Measurements from ENCODE around the gene LARP1. TPM values are rescaled to one million over a fixed set of nuclear protein-coding genes. Genes with fewer than 3 reads are reported as not detected.
"Not testable (repeated sequence)": the region's sequence is repeated elsewhere in the genome, so short reads cannot be mapped to it uniquely, and the experiment has no call there.

LARP1 gene
- total RNA-seq, 1 experiment from 2014 or later = 100.0 TPM

- not testable (repeated sequence) for H3K27ac ChIP-seq, H3K27me3 ChIP-seq
Observed at GRCh38 chr5:154750641-154751040, 4.5 kb upstream of the LARP1 start.

GRCh38 chr5:154751854-154752253 is 3.3 kb upstream of the LARP1 start:
- DNase-seq = no peak
- Histone ChIP-seq H3K36me3 (no peaks in the 10 kb centered on the region), H3K27me3 (no peaks in the 10 kb centered on the region), H3K4me3 (no peak overlapping the region), H3K9me3 (replicated peaks) (no peaks in the 10 kb centered on the region), H3K4me1 (peaks cover 6% of the 10 kb centered on the region; the same call in 1 of the 2 replicates), H3K27ac (no peak overlapping the region)

More at GRCh38 chr5:154750641-154751040, 4.5 kb upstream of the LARP1 start:
- H3K4me3 ChIP-seq; H3K4me1 ChIP-seq; DNase-seq; H3K9me3 ChIP-seq (replicated peaks); H3K36me3 ChIP-seq: not testable (repeated sequence)

GRCh38 chr5:154753792-154754191 is 1.4 kb upstream of the LARP1 start:
- H3K9me3 ChIP-seq (replicated peaks) = no peaks in the 10 kb centered on the region
- H3K4me3 ChIP-seq = peak overlapping the region; percentile 66
- peak overlapping the region; percentile 90 for H3K27ac ChIP-seq
- H3K4me1 ChIP-seq = peaks cover 10% of the 10 kb centered on the region
- no peaks in the 10 kb centered on the region for H3K27me3 ChIP-seq
- DNase-seq = peak; percentile 15 to 43
- H3K36me3 ChIP-seq = no peaks in the 10 kb centered on the region

- DNase-seq = peak; percentile 99
- H3K4me1 ChIP-seq = peaks cover 13% of the 10 kb centered on the region
- no peaks in the 10 kb centered on the region for H3K27me3 ChIP-seq
- H3K36me3 ChIP-seq = 0 out of 2 replicates have a peak, but pooled peaks cover 3% of the 10 kb centered on the region
- peak overlapping the region; percentile 92 for H3K4me3 ChIP-seq
- peak overlapping the region; percentile 90 for H3K27ac ChIP-seq
- H3K9me3 ChIP-seq (replicated peaks) = no peaks in the 10 kb centered on the region
Observed at GRCh38 chr5:154754460-154755360, 467 bp upstream of the LARP1 start.

DNA sequence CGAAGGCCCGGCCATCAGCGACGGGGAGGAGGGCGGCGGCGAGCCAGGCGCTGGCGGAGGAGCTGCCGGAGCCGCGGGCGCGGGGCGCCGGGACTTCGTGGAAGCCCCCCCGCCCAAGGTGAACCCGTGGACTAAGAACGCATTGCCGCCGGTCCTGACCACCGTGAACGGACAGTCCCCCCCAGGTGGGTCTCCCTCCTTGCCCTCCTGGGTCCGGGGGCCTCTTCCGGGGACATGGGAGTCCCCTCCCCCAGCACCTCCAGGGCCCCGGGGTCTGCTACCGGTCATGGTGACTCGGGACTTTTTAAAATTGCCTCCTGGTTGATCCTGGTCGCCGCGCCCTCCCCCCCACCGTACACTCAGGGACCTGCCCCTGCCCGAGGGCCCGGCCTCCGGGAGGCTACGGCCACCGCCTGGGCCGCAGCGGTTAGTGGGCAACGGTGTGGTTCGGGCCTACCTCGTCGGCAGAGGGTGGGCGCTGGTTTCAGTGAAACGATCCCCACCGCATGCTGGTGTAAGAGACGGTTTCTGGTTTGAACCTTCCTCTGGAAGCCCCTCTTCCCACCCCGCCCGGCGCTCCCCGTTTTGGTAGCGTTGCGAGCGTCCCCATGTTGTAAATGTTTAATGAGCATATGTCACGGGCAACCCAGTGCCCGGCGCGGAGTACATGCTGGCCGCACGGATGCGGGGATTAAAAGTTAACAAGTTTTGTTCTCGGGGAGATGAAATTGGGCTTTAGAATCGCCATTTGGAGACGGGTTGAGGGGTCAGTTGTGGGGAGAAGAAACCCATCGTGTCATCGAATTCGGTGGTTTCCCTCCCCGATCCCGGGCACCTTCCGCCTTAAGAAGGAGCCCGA is 1.1 kb downstream of the LARP1 start:
- Histone ChIP-seq H3K4me3 (peak overlapping the region; percentile 92), H3K9me3 (replicated peaks) (no peaks in the 10 kb centered on the region), H3K4me1 (peaks cover 13% of the 10 kb centered on the region), H3K27ac (peak overlapping the region; percentile 71), H3K36me3 (0 out of 2 replicates have a peak, but pooled peaks cover 3% of the 10 kb centered on the region), H3K27me3 (no peaks in the 10 kb centered on the region)
- DNase-seq = peak; percentile 35 to 47

DNA sequence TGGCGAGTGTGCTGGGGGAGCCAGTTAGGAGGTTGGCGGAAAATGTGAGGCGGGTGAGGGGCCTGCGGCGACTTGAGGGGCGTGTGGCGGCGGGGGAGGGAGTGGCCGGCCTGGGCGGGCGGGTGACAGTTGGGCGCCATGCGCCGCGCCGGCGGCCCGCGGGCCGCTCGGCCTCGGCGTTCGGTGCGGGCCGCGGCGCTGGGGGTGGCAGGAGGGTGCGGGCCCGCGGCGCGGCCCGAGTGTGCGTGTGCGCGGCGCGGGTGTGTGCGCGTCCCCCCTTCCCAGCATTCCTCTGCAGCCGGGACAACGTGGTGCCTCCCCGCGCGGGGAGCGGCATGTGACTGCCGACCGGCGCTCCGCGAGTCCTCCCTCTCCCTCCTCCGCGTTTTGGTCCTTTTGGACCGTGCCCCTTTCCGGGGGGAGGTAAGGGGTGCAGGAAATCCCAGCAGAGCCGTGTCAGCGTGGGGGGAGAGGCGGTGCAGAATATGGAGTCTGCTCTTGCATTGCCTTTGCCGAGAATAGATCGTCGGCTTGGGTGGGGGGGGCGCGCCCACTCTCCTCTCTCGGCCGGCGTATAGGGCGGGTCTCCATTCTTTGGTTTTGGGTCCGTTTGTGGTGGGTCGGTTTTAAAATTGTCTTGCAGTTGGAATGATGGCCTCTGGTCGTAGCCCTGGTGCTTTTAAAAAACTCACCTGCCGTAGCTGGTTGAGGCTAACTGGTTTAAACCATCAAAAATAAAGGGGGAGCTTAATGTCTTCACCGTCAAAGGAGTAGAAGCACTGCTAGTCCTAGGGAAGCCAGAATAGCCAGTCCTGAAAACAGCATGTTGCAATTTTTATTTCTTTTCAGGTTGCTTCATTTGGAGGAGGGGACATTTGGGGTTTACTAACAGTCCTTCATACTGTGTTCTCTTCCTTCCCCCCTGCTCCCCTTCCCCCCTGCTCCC is 2.0 kb downstream of the LARP1 start:
- H3K27ac ChIP-seq = peak overlapping the region; percentile 71; the same call in 1 of the 2 replicates
- H3K27me3 ChIP-seq = no peaks in the 10 kb centered on the region
- no peaks in the 10 kb centered on the region for H3K9me3 ChIP-seq (replicated peaks)
- peak overlapping the region; percentile 92 for H3K4me3 ChIP-seq
- peaks cover 13% of the 10 kb centered on the region for H3K4me1 ChIP-seq
- 0 out of 2 replicates have a peak, but pooled peaks cover 3% of the 10 kb centered on the region for H3K36me3 ChIP-seq
- peak; percentile 54 to 55 for DNase-seq

GRCh38 chr5:154757814-154758406 is 2.7 kb downstream of the LARP1 start:
- Histone ChIP-seq H3K27ac (no peak overlapping the region), H3K9me3 (replicated peaks) (no peaks in the 10 kb centered on the region), H3K36me3 (0 out of 2 replicates have a peak, but pooled peaks cover 3% of the 10 kb centered on the region), H3K4me1 (peaks cover 13% of the 10 kb centered on the region), H3K4me3 (no peak overlapping the region), H3K27me3 (no peaks in the 10 kb centered on the region)
- no peak for DNase-seq

DNA sequence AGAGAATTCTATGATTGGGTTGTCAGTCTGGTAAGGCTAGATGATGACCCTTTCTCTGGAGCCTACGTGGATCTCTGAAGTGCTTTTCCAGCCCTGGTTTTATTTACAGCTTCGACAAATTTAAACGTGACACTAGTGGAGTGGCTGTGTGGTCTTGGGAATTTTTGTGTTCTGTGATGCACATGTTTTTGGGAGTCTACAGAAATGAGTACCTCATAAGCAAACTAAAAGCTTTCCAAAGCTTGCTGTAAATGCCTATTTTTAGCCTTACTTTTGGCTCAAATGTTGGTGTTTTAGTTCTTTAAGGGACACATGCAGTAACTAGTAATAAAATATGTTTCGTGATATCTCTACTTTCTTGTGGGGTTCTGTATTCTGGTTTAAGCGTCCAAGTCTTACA is 3.3 kb downstream of the LARP1 start:
- DNase-seq = no peak
- H3K4me3 ChIP-seq = no peak overlapping the region
- H3K36me3 ChIP-seq = 0 out of 2 replicates have a peak, but pooled peaks cover 3% of the 10 kb centered on the region
- H3K27ac ChIP-seq = no peak overlapping the region
- peaks cover 13% of the 10 kb centered on the region for H3K4me1 ChIP-seq
- no peaks in the 10 kb centered on the region for H3K9me3 ChIP-seq (replicated peaks)
- H3K27me3 ChIP-seq = no peaks in the 10 kb centered on the region

DNA sequence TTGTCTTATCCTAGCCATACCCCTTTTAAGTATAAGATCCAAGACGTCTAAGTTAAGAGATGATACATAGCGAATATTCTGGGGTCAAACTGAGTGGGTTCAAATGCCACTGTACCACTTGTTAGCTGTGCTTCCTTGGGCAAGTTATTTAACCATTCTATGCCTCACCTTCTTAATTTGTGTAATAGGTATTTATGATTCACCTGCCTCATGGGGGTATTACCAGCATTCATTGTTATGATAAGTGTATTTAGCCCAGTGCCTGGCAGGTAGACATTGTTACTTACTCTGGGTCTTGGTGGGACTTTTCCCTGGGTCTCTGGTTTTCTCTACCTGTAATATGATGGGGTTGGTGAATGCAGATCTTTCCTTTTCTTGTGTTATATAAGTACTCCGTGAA is 3.8 kb downstream of the LARP1 start:
- Histone ChIP-seq H3K4me1 (peaks cover 9% of the 10 kb centered on the region), H3K27me3 (no peaks in the 10 kb centered on the region), H3K4me3 (no peak overlapping the region), H3K9me3 (replicated peaks) (no peaks in the 10 kb centered on the region), H3K36me3 (0 out of 2 replicates have a peak, but pooled peaks cover 3% of the 10 kb centered on the region), H3K27ac (no peak overlapping the region)
- no peak for DNase-seq

GRCh38 chr5:154759868-154760267 is 4.7 kb downstream of the LARP1 start:
- H3K27ac ChIP-seq; H3K4me3 ChIP-seq; H3K4me1 ChIP-seq; DNase-seq; H3K27me3 ChIP-seq; H3K36me3 ChIP-seq; H3K9me3 ChIP-seq (replicated peaks): not testable (repeated sequence)

DNA sequence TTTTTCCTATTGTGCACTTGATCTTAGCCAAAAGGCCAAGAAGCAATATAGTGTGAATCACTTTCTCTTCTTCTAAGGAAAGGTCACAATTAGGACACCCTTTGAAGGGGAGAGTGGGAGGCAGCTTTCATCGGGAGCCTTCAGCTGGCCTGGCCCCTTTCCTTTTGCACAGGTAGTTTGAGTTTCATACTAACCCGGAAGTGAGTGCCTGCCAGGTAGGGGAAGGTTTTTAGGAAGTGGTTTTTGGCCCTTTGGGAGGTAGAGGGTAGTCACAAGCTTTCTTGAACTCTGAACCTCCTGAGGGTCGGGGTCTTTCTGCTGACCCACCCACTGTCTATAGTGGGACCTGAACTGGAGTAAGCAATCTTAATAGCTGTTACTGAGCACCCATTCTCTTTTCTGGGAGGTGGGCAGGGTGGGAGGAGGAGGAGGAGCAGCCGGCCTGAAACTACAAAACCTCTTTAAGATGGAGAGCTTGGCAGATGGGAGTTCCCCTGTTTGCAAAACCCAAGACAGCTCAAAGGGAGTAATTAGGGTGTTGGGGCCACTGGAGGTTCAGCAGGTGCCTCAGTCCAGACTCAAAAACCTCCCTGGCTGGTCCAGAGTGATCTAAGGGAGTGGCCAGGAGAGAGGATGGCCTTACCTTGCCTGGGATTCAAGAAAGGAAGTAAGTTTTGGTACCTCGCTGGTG is 6.0 kb downstream of the LARP1 start:
- Histone ChIP-seq H3K9me3 (replicated peaks) (no peaks in the 10 kb centered on the region), H3K4me1 (peaks cover 10% of the 10 kb centered on the region), H3K27ac (no peak overlapping the region), H3K27me3 (no peaks in the 10 kb centered on the region), H3K4me3 (no peak overlapping the region), H3K36me3 (0 out of 2 replicates have a peak, but pooled peaks cover 3% of the 10 kb centered on the region)
- no peak for DNase-seq

- H3K27ac ChIP-seq = no peak overlapping the region
Observed at GRCh38 chr5:154762261-154762660, 7.1 kb downstream of the LARP1 start.

GRCh38 chr5:154762700-154763099 is 7.5 kb downstream of the LARP1 start:
- Histone ChIP-seq H3K9me3 (replicated peaks) (no peaks in the 10 kb centered on the region), H3K36me3 (0 out of 2 replicates have a peak, but pooled peaks cover 3% of the 10 kb centered on the region), H3K27ac (no peak overlapping the region), H3K4me1 (peaks cover 10% of the 10 kb centered on the region), H3K27me3 (no peaks in the 10 kb centered on the region), H3K4me3 (no peak overlapping the region)
- DNase-seq = no peak

More at GRCh38 chr5:154762261-154762660, 7.1 kb downstream of the LARP1 start:
- H3K4me1 ChIP-seq = peaks cover 10% of the 10 kb centered on the region
- no peaks in the 10 kb centered on the region for H3K27me3 ChIP-seq
- H3K36me3 ChIP-seq = 0 out of 2 replicates have a peak, but pooled peaks cover 3% of the 10 kb centered on the region
- no peak overlapping the region for H3K4me3 ChIP-seq
- DNase-seq = no peak
- no peaks in the 10 kb centered on the region for H3K9me3 ChIP-seq (replicated peaks)
